H54 (cell line): ENCODE measurements around the gene GRK5.

Source experiments
- DNase-seq: peaks from one replicate; pipeline ENCODE4 v3.0.0; 2011; ENCODE audit warnings: low spot score, mixed read lengths; ENCODE audit not compliant: insufficient read length
- FAIRE-seq: peaks from 3 replicates; lab custom pipeline; 2011; peaks lifted over from hg19 to GRCh38; lab: Jason Lieb, UNC
- POLR2A ChIP-seq: IDR thresholded peaks from 2 replicates; pipeline ENCODE4 v1.6.1; 2011; ENCODE audit warnings: low read depth, mild to moderate bottlenecking, low read length

The GRK5 gene

GRCh38 chr10:119478111-119478802 is 270.9 kb downstream of the GRK5 start:
- no peak for FAIRE-seq
- TF ChIP-seq POLR2A = no peak
- DNase-seq = no peak

DNA sequence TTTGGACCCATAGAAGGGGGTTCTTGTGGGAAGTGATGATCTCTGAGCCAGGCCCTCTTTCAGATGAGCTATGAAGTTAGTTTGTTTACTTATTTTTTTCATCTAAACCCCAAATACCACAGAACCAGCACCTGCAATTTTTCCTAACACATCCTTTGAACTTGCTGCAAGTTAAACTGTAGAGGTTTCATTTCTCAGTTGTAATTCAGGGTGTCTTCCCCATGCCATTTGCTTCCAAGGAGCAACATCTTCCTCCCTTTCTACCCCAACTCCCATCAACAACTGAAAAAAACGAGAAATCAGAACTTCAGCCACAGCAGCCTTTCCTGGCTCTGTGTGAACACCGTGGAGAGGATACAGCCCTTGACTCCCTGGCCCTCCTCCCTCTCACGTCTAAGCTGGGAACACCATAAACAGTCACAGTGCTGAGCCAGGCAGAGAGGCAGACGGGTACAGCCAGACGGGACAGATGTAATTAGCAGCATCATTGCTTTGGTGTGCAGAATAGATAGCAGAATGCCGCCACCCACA is 271.5 kb downstream of the GRK5 start:
- FAIRE-seq (no peak), DNase-seq (no peak)
- TF ChIP-seq POLR2A = no peak

DNA sequence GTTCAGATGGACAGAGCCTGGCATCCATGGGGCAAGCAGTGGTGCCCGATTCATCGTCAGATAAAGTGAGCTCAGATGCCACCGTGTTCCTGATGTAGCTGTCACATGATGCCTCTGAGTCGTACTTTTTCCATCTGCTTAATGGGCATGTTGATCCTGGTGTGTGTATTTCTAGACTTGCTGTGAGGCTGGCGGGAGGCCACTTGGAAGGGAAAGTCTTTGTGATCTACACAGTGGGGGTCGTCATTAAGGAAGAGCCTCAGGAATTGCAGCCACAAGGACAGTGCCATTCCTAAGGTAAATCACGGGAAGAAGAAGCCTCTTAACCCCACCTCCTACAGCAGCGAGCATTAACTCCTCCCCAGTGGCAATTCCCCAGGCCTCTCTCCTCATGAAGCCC is 272.2 kb downstream of the GRK5 start:
- FAIRE-seq (no peak), DNase-seq (no peak)

GRCh38 chr10:119480667-119481066 is 273.3 kb downstream of the GRK5 start:
- no peak for DNase-seq
- no peak for FAIRE-seq
- no peak for TF ChIP-seq POLR2A

More for the DNA sequence above, 272.2 kb downstream of the GRK5 start:
- TF ChIP-seq POLR2A = no peak

DNA sequence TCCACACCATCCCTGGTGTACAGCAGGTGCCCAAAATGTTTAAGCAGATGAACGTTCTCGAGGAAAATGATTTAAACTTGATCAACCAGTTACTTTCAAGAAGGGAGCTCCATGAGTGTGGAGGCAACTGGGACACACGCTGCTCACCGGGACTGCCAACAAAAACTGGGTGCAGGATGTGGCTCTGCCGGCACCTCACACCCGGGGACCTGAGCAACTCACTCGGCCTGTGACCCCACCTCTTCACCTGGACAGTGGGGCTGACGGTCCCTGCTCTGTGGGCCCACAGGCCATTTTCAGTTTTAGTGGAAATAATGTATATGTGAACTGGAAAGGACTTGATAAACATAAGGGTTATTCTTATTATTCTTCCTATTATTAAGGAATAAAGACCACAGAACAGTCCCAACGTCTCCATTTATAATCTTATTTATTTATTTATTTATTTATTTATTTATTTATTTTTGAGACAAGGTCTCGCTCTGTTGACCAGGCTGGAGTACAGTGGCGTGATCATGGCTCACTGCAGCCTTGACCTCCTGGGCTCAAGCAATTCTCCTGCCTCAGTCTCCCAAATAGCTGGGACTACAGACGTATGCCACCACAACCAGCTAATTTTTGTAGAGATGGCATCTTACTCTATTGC is 274.5 kb downstream of the GRK5 start:
- no peak for DNase-seq
- TF ChIP-seq POLR2A = no peak
- no peak for FAIRE-seq

- DNase-seq = no peak
- no peak for TF ChIP-seq POLR2A
- no peak for FAIRE-seq
Measured at GRCh38 chr10:119483001-119483400, 275.6 kb downstream of the GRK5 start.

DNA sequence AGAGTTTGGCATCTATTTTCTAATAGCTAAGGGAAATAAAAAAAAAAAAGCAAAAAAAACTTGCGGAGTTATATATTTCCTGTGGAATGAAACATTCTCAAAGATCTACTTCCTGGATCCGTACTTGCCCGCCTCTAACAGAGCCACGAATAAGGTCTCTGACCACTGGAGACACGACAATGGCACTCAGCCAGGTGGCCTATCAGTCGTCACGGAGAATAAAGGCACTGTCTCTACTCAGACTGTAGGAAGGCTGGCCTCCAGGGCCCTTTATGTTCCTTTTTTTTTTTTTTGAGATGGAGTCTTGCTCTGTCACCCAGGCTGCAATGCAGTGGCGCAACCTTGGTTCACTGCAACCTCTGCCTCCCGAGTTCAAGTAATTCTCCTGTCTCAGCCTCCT is 276.5 kb downstream of the GRK5 start:
- FAIRE-seq (no peak), DNase-seq (no peak)
- TF ChIP-seq POLR2A = no peak

GRCh38 chr10:119488675-119489074 is 281.3 kb downstream of the GRK5 start:
- DNase-seq (no peak), FAIRE-seq (no peak)
- no peak for TF ChIP-seq POLR2A

- no peak for FAIRE-seq
- no peak for DNase-seq
- TF ChIP-seq POLR2A = no peak
Measured at GRCh38 chr10:119489991-119490326, 282.6 kb downstream of the GRK5 start.

GRCh38 chr10:119491966-119492757 is 284.8 kb downstream of the GRK5 start:
- TF ChIP-seq POLR2A = no peak
- FAIRE-seq (no peak), DNase-seq (no peak)

- FAIRE-seq (no peak), DNase-seq (no peak)
- TF ChIP-seq POLR2A = no peak
Measured at GRCh38 chr10:119493155-119493554, 285.8 kb downstream of the GRK5 start.

DNA sequence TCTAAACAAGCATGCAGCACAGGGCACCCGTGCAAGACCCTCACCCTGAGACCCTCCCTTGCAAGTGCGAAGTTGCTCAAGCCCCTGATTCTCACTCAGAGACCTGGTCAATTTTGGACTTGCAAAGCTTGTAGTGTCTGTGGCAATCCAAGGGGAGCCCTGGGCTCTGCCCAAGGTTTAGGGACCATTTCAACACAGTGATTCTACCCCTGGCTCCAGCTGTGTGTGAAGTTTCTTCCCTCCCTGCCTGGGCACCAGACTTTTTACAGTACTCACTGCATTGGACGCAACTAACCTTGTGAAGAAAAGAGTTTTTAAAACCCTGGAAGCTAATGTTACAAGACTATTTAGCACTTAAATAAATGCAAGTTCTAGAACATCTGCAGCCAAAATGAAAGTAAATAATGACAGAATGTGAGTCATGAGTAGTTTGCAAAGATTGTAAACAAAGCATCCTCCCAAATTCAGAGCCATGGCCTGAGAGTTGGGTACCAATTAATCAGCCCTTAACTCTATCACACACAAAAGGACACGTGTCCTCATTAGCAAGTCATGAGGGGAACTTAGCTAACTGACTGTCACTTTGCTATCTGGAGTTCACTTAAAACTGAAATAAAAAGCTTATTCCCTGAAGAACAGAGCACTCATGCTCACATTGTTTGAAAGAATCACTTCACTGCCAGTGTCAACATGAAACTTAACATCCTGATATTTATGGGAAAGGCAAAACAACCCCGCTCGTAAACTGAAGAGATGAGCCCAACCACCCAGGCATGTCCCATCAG is 287.1 kb downstream of the GRK5 start:
- FAIRE-seq = no peak
- TF ChIP-seq POLR2A = no peak
- no peak for DNase-seq

- no peak for DNase-seq
- TF ChIP-seq POLR2A = no peak
- no peak for FAIRE-seq
Measured at GRCh38 chr10:119495021-119495505, 287.7 kb downstream of the GRK5 start.
